KMS-11 (cell line): ENCODE measurements around the gene SNRNP70.
A peak's percentile ranks its signal among the peaks of the same experiment; 100 is the strongest.

Experiments
- H2AFZ ChIP-seq: fragments of 200-600 bp; sonication (generic); 2 replicates; pipeline ENCODE4 v1.6.1; 2016; ENCODE audit warnings: antibody characterized with exemption, mixed run types, low read depth
- H3K27ac ChIP-seq: fragments of 200-600 bp; sonication (generic); 2 replicates; pipeline ENCODE4 v1.6.1; 2016; ENCODE audit warnings: mild to moderate bottlenecking, mixed run types
- H3K27me3 ChIP-seq: fragments of 200-600 bp; sonication (generic); 2 replicates; pipeline ENCODE4 v1.6.1; 2017; ENCODE audit warnings: mild to moderate bottlenecking, low read depth, mixed run types, moderate library complexity; ENCODE audit not compliant: insufficient read depth
- H3K36me3 ChIP-seq: fragments of 200-600 bp; sonication (generic); 2 replicates; pipeline ENCODE4 v1.6.1; 2017; ENCODE audit warnings: mild to moderate bottlenecking, mixed run types; ENCODE audit not compliant: insufficient read depth
- H3K4me1 ChIP-seq: fragments of 200-600 bp; sonication (generic); 2 replicates; pipeline ENCODE4 v1.6.1; 2016; ENCODE audit warnings: mild to moderate bottlenecking, low read depth, mixed run types; ENCODE audit not compliant: poor library complexity, severe bottlenecking
- H3K4me2 ChIP-seq: fragments of 200-600 bp; sonication (generic); 2 replicates; pipeline ENCODE4 v1.7.0; 2016; ENCODE audit warnings: mild to moderate bottlenecking, mixed run types
- H3K4me3 ChIP-seq: fragments of 200-600 bp; sonication (generic); IDR thresholded peaks from 2 replicates; pipeline ENCODE4 v1.6.1; 2017; ENCODE audit warnings: low read depth, low read length, mixed read lengths; ENCODE audit not compliant: insufficient read depth
- H3K79me2 ChIP-seq: fragments of 200-600 bp; sonication (generic); 2 replicates; pipeline ENCODE4 v1.6.1; 2016; ENCODE audit warnings: low read depth, mixed run types; ENCODE audit not compliant: insufficient read depth
- H3K9ac ChIP-seq: fragments of 200-600 bp; sonication (generic); 2 replicates; pipeline ENCODE4 v1.6.1; 2016; ENCODE audit warnings: mild to moderate bottlenecking, mixed run types
- H4K20me1 ChIP-seq: fragments of 200-600 bp; sonication (generic); 2 replicates; pipeline ENCODE4 v1.6.1; 2016; ENCODE audit warnings: mild to moderate bottlenecking, mixed run types; ENCODE audit not compliant: insufficient read depth
- CTCF ChIP-seq: fragments of 200-600 bp; sonication (generic); conservative IDR thresholded peaks from 2 replicates; pipeline ENCODE4 v1.6.1; 2017; ENCODE audit warnings: low read depth, mild to moderate bottlenecking, antibody characterized with exemption, low read length, moderate library complexity, mixed read lengths

The SNRNP70 gene

GRCh38 chr19:49148784-49149651 is 63.8 kb downstream of the SNRNP70 start:
- H3K4me3 ChIP-seq = no peak overlapping the region
- H3K27me3 ChIP-seq = peaks cover 59% of the 10 kb centered on the region
- H3K4me2 ChIP-seq = peak overlapping the region; percentile 100
- no peak for TF ChIP-seq CTCF
- no peaks in the 10 kb centered on the region for H4K20me1 ChIP-seq
- H3K27ac ChIP-seq = no peak overlapping the region
- no peaks in the 10 kb centered on the region for H3K36me3 ChIP-seq
- peaks cover 30% of the 10 kb centered on the region for H3K4me1 ChIP-seq
- no peaks in the 10 kb centered on the region for H3K79me2 ChIP-seq
- H3K9ac ChIP-seq = no peak overlapping the region; the same call in 1 of the 2 replicates
- H2AFZ ChIP-seq = peak overlapping the region; percentile 58; the same call in 1 of the 2 replicates

GRCh38 chr19:49149652-49150105 is 64.4 kb downstream of the SNRNP70 start:
- no peaks in the 10 kb centered on the region for H3K79me2 ChIP-seq
- no peaks in the 10 kb centered on the region for H4K20me1 ChIP-seq
- peaks cover 65% of the 10 kb centered on the region for H3K27me3 ChIP-seq
- H3K9ac ChIP-seq = peak overlapping the region; percentile 7; the same call in 1 of the 2 replicates
- H3K4me1 ChIP-seq = peaks cover 30% of the 10 kb centered on the region
- no peak overlapping the region for H3K4me3 ChIP-seq
- H3K27ac ChIP-seq = no peak overlapping the region
- no peaks in the 10 kb centered on the region for H3K36me3 ChIP-seq
- no peak for TF ChIP-seq CTCF
- peak overlapping the region; percentile 58; the same call in 1 of the 2 replicates for H2AFZ ChIP-seq
- peak overlapping the region; percentile 100 for H3K4me2 ChIP-seq

GRCh38 chr19:49150106-49150943 is 65.1 kb downstream of the SNRNP70 start:
- peak overlapping the region; percentile 7; the same call in 1 of the 2 replicates for H3K9ac ChIP-seq
- H3K4me2 ChIP-seq = peak overlapping the region; percentile 100
- H3K36me3 ChIP-seq = no peaks in the 10 kb centered on the region
- no peak for TF ChIP-seq CTCF
- no peaks in the 10 kb centered on the region for H4K20me1 ChIP-seq
- H3K27me3 ChIP-seq = peaks cover 72% of the 10 kb centered on the region
- peak overlapping the region; percentile 58 for H2AFZ ChIP-seq
- H3K27ac ChIP-seq = no peak overlapping the region
- H3K79me2 ChIP-seq = no peaks in the 10 kb centered on the region
- peaks cover 30% of the 10 kb centered on the region for H3K4me1 ChIP-seq
- no peak overlapping the region for H3K4me3 ChIP-seq

GRCh38 chr19:49150944-49151243 is 65.6 kb downstream of the SNRNP70 start:
- no peaks in the 10 kb centered on the region for H4K20me1 ChIP-seq
- no peaks in the 10 kb centered on the region for H3K79me2 ChIP-seq
- H2AFZ ChIP-seq = no peak overlapping the region; the same call in 1 of the 2 replicates
- H3K27ac ChIP-seq = no peak overlapping the region
- no peak overlapping the region for H3K4me3 ChIP-seq
- TF ChIP-seq CTCF = no peak
- H3K36me3 ChIP-seq = no peaks in the 10 kb centered on the region
- H3K27me3 ChIP-seq = peaks cover 78% of the 10 kb centered on the region
- peaks cover 24% of the 10 kb centered on the region for H3K4me1 ChIP-seq
- peak overlapping the region; percentile 100 for H3K4me2 ChIP-seq
- H3K9ac ChIP-seq = no peak overlapping the region
